Stimulated activated CD4-positive, alpha-beta T cell treated with anti-CD3 and anti-CD28 coated beads, TNF-alpha, amount 100 ng/mL, for 1 hour (primary cell): ENCODE measurements around the gene MAML2.

Experiments
- DNase-seq, 3 donors: peaks; one replicate each; pipeline ENCODE4 v3.0.0-alpha.2; 2020; ENCODE audit warnings: low read depth in 3 of 3, low spot score in 1 of 3

MAML2 gene

GRCh38 chr11:96215826-96216225, 127.2 kb downstream of the MAML2 start:
- DNase-seq: no peak

GRCh38 chr11:96215110-96215782, 127.7 kb downstream of the MAML2 start:
- DNase-seq: no peak

- no peak for DNase-seq
These were observed 128.3 kb downstream of the MAML2 start for GRCh38 chr11:96214777-96215109.

- no peak for DNase-seq
These were observed 129.5 kb downstream of the MAML2 start for GRCh38 chr11:96213500-96213899.

- no peak for DNase-seq
These were observed 131.6 kb downstream of the MAML2 start for GRCh38 chr11:96211436-96211835.

GRCh38 chr11:96207459-96208449, 135.2 kb downstream of the MAML2 start:
- no peak for DNase-seq

GRCh38 chr11:96206955-96207354, 136.0 kb downstream of the MAML2 start:
- DNase-seq: no peak

- DNase-seq: no peak
These were observed 137.6 kb downstream of the MAML2 start for GRCh38 chr11:96205460-96205809.

GRCh38 chr11:96204721-96205459, 138.1 kb downstream of the MAML2 start:
- DNase-seq: no peak

GRCh38 chr11:96204366-96204659, 138.7 kb downstream of the MAML2 start:
- no peak for DNase-seq

GRCh38 chr11:96203567-96204365, 139.2 kb downstream of the MAML2 start:
- no peak for DNase-seq

- no peak for DNase-seq
These were observed 142.8 kb downstream of the MAML2 start for GRCh38 chr11:96200243-96200642.

- no peak for DNase-seq
These were observed 143.4 kb downstream of the MAML2 start for GRCh38 chr11:96199563-96200025.

GRCh38 chr11:96197801-96198701, 144.9 kb downstream of the MAML2 start:
- no peak for DNase-seq

- no peak for DNase-seq
These were observed 145.9 kb downstream of the MAML2 start for GRCh38 chr11:96197103-96197502.

GRCh38 chr11:96196181-96196662, 146.8 kb downstream of the MAML2 start:
- no peak for DNase-seq

- no peak for DNase-seq
These were observed 147.3 kb downstream of the MAML2 start for GRCh38 chr11:96195671-96196070.

- DNase-seq: no peak
These were observed 148.2 kb downstream of the MAML2 start for GRCh38 chr11:96194581-96195374.
